ENCODE data around the gene TSC22D2. TPM values are rescaled to one million over a fixed set of nuclear protein-coding genes. Genes with fewer than 3 reads are reported as not detected.
A peak's percentile ranks its signal among the peaks of the same experiment; 100 is the strongest.

The TSC22D2 gene
- polyA plus RNA-seq, 3 donors, result 5.1 to 12.9 (median 5.7) TPM

DNA sequence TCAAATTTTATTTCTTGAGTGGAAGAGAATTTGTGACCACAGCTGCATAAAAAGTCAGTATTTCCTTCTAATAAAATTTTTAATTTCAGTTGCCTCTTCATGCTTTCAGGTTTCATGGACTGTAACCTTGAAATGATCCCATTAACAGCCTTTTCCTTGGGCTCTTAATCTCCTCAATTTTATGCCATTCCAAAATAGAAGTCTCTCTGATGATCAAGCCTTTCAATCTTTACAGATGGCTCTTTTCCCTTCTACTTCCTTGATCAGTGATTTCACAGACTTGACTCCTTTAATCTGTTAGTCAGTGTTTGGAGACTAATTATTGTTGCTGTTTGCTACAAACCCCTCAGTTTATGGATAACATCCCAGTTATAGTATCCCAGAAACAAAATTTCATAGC lies 11.9 kb downstream of the TSC22D2 start:
- Histone ChIP-seq H3K9me3 (replicated peaks in 1 of 2; ENCODE audit: control insufficient read depth in 1 of 2, insufficient read depth in 1 of 2, low read length in 2 of 2) (no peaks in the 10 kb centered on the region), H4K20me1 (ENCODE audit: insufficient read depth, low read length) (peaks cover 98% of the 10 kb centered on the region), H3K9ac (ENCODE audit: insufficient read depth, low read length, poor library complexity, severe bottlenecking) (no peak overlapping the region), H3K4me2 (replicated peaks; ENCODE audit: extremely low read depth, low read length, poor library complexity, severe bottlenecking) (no peak overlapping the region), H3K27ac (ENCODE audit: low read depth in 1 of 2, low read length in 2 of 2) (no peak overlapping the region), H3K27me3 (ENCODE audit: control insufficient read depth in 2 of 2, insufficient read depth in 2 of 2, low read length in 2 of 2) (no peaks in the 10 kb centered on the region), H3K79me2 (ENCODE audit: insufficient read depth, low read length) (peaks cover 99% of the 10 kb centered on the region), H3K36me3 (replicated peaks in 1 of 2; ENCODE audit: control insufficient read depth in 1 of 2, insufficient read depth in 2 of 2, low read length in 2 of 2) (peaks cover 2 to 37% of the 10 kb centered on the region in 2 donors), H3K4me3 (replicated peaks in 1 of 3; ENCODE audit: low read depth in 2 of 3, low read length in 3 of 3) (no peak overlapping the region), H2AFZ (ENCODE audit: insufficient read depth, low read depth, low read length, poor library complexity, severe bottlenecking) (no peak overlapping the region), H3K4me1 (ENCODE audit: control insufficient read depth in 1 of 2, insufficient read depth in 2 of 2, low read length in 2 of 2) (peaks cover 0 to 27% of the 10 kb centered on the region in 2 donors)
- Mint-ChIP-seq H3K27ac (no peak overlapping the region), H3K9me3 (peaks cover 0 to 2% (median 0%) of the 10 kb centered on the region in 7 donors), H3K4me3 (no peak overlapping the region), H3K27me3 (ENCODE audit: low read depth in 3 of 3) (no peaks in the 10 kb centered on the region), H3K4me1 (peaks cover 35% of the 10 kb centered on the region), H3K36me3 (peaks cover 24 to 25% of the 10 kb centered on the region in 2 donors)
- DNase-seq, result no peak
- TF ChIP-seq, protein P1, sequence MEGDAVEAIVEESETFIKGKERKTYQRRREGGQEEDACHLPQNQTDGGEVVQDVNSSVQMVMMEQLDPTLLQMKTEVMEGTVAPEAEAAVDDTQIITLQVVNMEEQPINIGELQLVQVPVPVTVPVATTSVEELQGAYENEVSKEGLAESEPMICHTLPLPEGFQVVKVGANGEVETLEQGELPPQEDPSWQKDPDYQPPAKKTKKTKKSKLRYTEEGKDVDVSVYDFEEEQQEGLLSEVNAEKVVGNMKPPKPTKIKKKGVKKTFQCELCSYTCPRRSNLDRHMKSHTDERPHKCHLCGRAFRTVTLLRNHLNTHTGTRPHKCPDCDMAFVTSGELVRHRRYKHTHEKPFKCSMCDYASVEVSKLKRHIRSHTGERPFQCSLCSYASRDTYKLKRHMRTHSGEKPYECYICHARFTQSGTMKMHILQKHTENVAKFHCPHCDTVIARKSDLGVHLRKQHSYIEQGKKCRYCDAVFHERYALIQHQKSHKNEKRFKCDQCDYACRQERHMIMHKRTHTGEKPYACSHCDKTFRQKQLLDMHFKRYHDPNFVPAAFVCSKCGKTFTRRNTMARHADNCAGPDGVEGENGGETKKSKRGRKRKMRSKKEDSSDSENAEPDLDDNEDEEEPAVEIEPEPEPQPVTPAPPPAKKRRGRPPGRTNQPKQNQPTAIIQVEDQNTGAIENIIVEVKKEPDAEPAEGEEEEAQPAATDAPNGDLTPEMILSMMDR (IDR thresholded peaks at IDR 0.05), result no peak
- intact Hi-C loops (cut with micrococcal nuclease), result loop anchor here in 1 of 2 donors (10.0 kb wide), 1 partner anchor 75 kb away; no protein-coding TSS in a partner anchor

DNA sequence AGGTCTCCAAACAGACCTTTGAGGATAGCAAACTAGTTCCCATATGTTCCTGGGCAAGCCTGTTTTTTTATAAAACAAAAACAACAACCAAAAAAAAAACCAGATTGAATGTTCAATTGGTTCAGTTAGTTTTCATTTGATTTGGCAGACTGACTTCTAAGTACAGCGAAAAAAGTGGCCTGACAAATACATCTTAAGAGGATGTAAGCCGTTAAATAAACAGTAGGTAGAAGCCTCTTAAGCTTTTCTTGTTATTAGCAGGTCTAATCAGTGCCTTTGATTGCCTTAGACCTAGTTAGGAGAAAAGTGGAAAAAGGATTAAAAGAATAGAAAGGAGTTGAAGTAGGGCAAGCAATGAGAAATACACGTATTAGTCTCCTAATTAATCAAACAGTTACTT lies 13.2 kb downstream of the TSC22D2 start:
- no peak overlapping the region for H3K9ac ChIP-seq (ENCODE audit: insufficient read depth, low read length, poor library complexity, severe bottlenecking)
- H3K4me1 ChIP-seq (ENCODE audit: control insufficient read depth in 1 of 2, insufficient read depth in 2 of 2, low read length in 2 of 2), result peaks cover 0 to 16% of the 10 kb centered on the region in 2 donors
- peaks cover 98% of the 10 kb centered on the region for H4K20me1 ChIP-seq (ENCODE audit: insufficient read depth, low read length)
- H3K9me3 ChIP-seq (replicated peaks in 1 of 2; ENCODE audit: control insufficient read depth in 1 of 2, insufficient read depth in 1 of 2, low read length in 2 of 2), result no peaks in the 10 kb centered on the region
- no peak overlapping the region for H3K4me3 ChIP-seq (replicated peaks in 1 of 3; ENCODE audit: low read depth in 2 of 3, low read length in 3 of 3)
- intact Hi-C loops (cut with micrococcal nuclease), result no loop called here
- TF ChIP-seq, protein P1 (IDR thresholded peaks at IDR 0.05), result no peak
- Mint-ChIP-seq H3K4me3 (no peak overlapping the region), H3K4me1 (peaks cover 28% of the 10 kb centered on the region), H3K27me3 (ENCODE audit: low read depth in 3 of 3) (no peaks in the 10 kb centered on the region), H3K27ac (peak overlapping the region in 1 of 7 donors; percentile 4), H3K36me3 (peaks cover 26 to 27% of the 10 kb centered on the region in 2 donors), H3K9me3 (peaks cover 0 to 2% (median 0%) of the 10 kb centered on the region in 7 donors)
- no peak for DNase-seq
- H3K36me3 ChIP-seq (replicated peaks in 1 of 2; ENCODE audit: control insufficient read depth in 1 of 2, insufficient read depth in 2 of 2, low read length in 2 of 2), result peaks cover 2 to 39% of the 10 kb centered on the region in 2 donors
- no peaks in the 10 kb centered on the region for H3K27me3 ChIP-seq (ENCODE audit: control insufficient read depth in 2 of 2, insufficient read depth in 2 of 2, low read length in 2 of 2)
- H3K27ac ChIP-seq (ENCODE audit: low read depth in 1 of 2, low read length in 2 of 2), result no peak overlapping the region
- no peak overlapping the region for H2AFZ ChIP-seq (ENCODE audit: insufficient read depth, low read depth, low read length, poor library complexity, severe bottlenecking)
- H3K79me2 ChIP-seq (ENCODE audit: insufficient read depth, low read length), result peaks cover 97% of the 10 kb centered on the region
- H3K4me2 ChIP-seq (replicated peaks; ENCODE audit: extremely low read depth, low read length, poor library complexity, severe bottlenecking), result no peak overlapping the region
- 80% methylated on average over 1 of the region's 3 CpGs for WGBS (ENCODE audit: insufficient coverage)
